Endothelial cell of umbilical vein (primary cell): ENCODE data around the gene ROMO1. TPM values are rescaled to one million over a fixed set of nuclear protein-coding genes. Genes with fewer than 3 reads are reported as not detected.

Experiments
- BruUV-seq: library from RNA; stranded (reverse); fragments of 400-500 nt; replicated peaks from 2 replicates; lab custom pipeline; 2021; lab: Mats Ljungman, UMichigan
- CTCF ChIA-PET: fragments of 300-600, 350-600 bp; sonication (Branson Sonifier 250); formaldehyde crosslinking; loops from one replicate; lab custom pipeline; 2021; ENCODE audit warnings: antibody characterized with exemption, inconsistent platforms; lab: Charles Lee
- POLR2A ChIA-PET: fragments of 300-600, 350-600 bp; sonication (Branson Sonifier 250); formaldehyde crosslinking; loops from one replicate; lab custom pipeline; 2021; ENCODE audit warnings: antibody characterized with exemption, inconsistent platforms; lab: Charles Lee
- DNase-seq: peaks from one replicate; pipeline ENCODE4 v3.0.0-alpha.2; 2011; ENCODE audit warnings: low read depth, low spot score
- FAIRE-seq: peaks from 2 replicates; lab custom pipeline; 2011; peaks lifted over from hg19 to GRCh38; lab: Jason Lieb, UNC
- H2AFZ ChIP-seq: 2 replicates; pipeline ENCODE4 v1.6.0; 2012; ENCODE audit warnings: low read depth, low read length, control low read depth, inconsistent platforms
- H3K27ac ChIP-seq: 2 replicates; pipeline ENCODE4 v1.5.1; 2011; ENCODE audit warnings: low read depth, mild to moderate bottlenecking, control low read depth, low read length, moderate library complexity; ENCODE audit not compliant: insufficient read depth
- H3K27me3 ChIP-seq, 2 experiments: 2 replicates each; pipeline versions ENCODE4 v1.6.0 to v1.6.1; 2011; ENCODE audit warnings: low read length in 2 of 2, mixed read lengths in 1 of 2; ENCODE audit not compliant: control insufficient read depth in 2 of 2, insufficient read depth in 2 of 2
- H3K36me3 ChIP-seq, 2 experiments: 2 replicates in 1 of 2; 3 replicates in 1 of 2; pipeline ENCODE4 v1.5.1; 2011; ENCODE audit warnings: low read length in 2 of 2, mild to moderate bottlenecking in 1 of 2, moderate library complexity in 1 of 2; ENCODE audit not compliant: control insufficient read depth in 2 of 2, insufficient read depth in 2 of 2; ENCODE audit errors: extremely low read depth in 1 of 2
- H3K4me1 ChIP-seq: 3 replicates; pipeline ENCODE4 v1.5.1; 2011; ENCODE audit warnings: mild to moderate bottlenecking, low read length; ENCODE audit not compliant: control insufficient read depth, insufficient read depth; ENCODE audit errors: extremely low read depth
- H3K4me2 ChIP-seq: 2 replicates; pipeline ENCODE4 v1.6.1; 2011; ENCODE audit warnings: low read length, control low read depth, mixed read lengths; ENCODE audit not compliant: insufficient read depth
- H3K4me3 ChIP-seq, 3 experiments: fragments of 200-600 bp in 1 of 3; sonication (generic), shearing (Covaris generic) in 1 of 3; replicated peaks in 1 of 3; 2 replicates each; pipeline ENCODE4 v1.5.1; 2011 to 2016; ENCODE audit warnings: control low read depth in 3 of 3, low read length in 3 of 3, mild to moderate bottlenecking in 2 of 3, inconsistent platforms in 1 of 3, low read depth in 1 of 3, moderate library complexity in 1 of 3; ENCODE audit not compliant: insufficient read depth in 1 of 3
- H3K79me2 ChIP-seq: 2 replicates; pipeline ENCODE4 v1.6.0; 2012; ENCODE audit warnings: low read length, inconsistent platforms; ENCODE audit not compliant: control insufficient read depth, insufficient read depth
- H3K9ac ChIP-seq: replicated peaks from 2 replicates; pipeline ENCODE3; 2011; ENCODE audit warnings: low read length, control low read depth; ENCODE audit not compliant: insufficient read depth; ENCODE audit errors: extremely low read depth
- H3K9me1 ChIP-seq: replicated peaks from 3 replicates; pipeline ENCODE4 v1.6.0; 2011; ENCODE audit warnings: mild to moderate bottlenecking, low read length; ENCODE audit not compliant: control insufficient read depth, insufficient read depth; ENCODE audit errors: extremely low read depth
- H3K9me3 ChIP-seq: replicated peaks from 2 replicates; pipeline ENCODE4 v1.5.1; 2012; ENCODE audit warnings: low read length, inconsistent platforms; ENCODE audit not compliant: control insufficient read depth, insufficient read depth
- H4K20me1 ChIP-seq: replicated peaks from 2 replicates; pipeline ENCODE3; 2011; ENCODE audit warnings: mild to moderate bottlenecking, low read length; ENCODE audit not compliant: control insufficient read depth, insufficient read depth; ENCODE audit errors: extremely low read depth
- EZH2 ChIP-seq: IDR thresholded peaks from 2 replicates; pipeline ENCODE4 v1.6.1; 2012; ENCODE audit warnings: borderline replicate concordance, low read depth, mild to moderate bottlenecking, moderate library complexity, low read length, inconsistent platforms; ENCODE audit not compliant: severe bottlenecking
- FOS ChIP-seq: IDR thresholded peaks from 2 replicates; pipeline ENCODE4 v1.6.1; 2011; ENCODE audit warnings: mild to moderate bottlenecking, low read length, moderate library complexity, borderline replicate concordance; ENCODE audit not compliant: insufficient read depth
- GATA2 ChIP-seq: IDR thresholded peaks from 2 replicates; pipeline ENCODE4 v1.7.0; 2011; ENCODE audit warnings: low read depth, mild to moderate bottlenecking, moderate library complexity, mixed read lengths, low read length; ENCODE audit not compliant: insufficient read length, insufficient read depth
- JUN ChIP-seq: IDR thresholded peaks from 2 replicates; pipeline ENCODE4 v1.6.1; 2011; ENCODE audit warnings: borderline replicate concordance, low read depth; ENCODE audit not compliant: insufficient read length, insufficient read depth
- MAX ChIP-seq: IDR thresholded peaks from 2 replicates; pipeline ENCODE4 v1.6.1; 2011; ENCODE audit not compliant: insufficient read depth, insufficient read length
- MYC ChIP-seq: IDR thresholded peaks from one replicate; pipeline ENCODE4 v1.6.1; 2011; ENCODE audit warnings: mild to moderate bottlenecking, low read depth, low read length
- POLR2A ChIP-seq: IDR thresholded peaks from 2 replicates; pipeline ENCODE4 v1.6.1; 2012; ENCODE audit warnings: low read depth, mild to moderate bottlenecking, control low read depth, low read length
- POLR2AphosphoS5 ChIP-seq: IDR thresholded peaks from 2 replicates; pipeline ENCODE4 v1.6.1; 2012; ENCODE audit warnings: low read depth, mild to moderate bottlenecking, control low read depth, low read length, moderate library complexity; ENCODE audit not compliant: insufficient read depth
- dilution Hi-C: fragments of 300-500 bp; cut with MboI; formaldehyde crosslinking; loops from one replicate; pipeline ENCODE4 v1.15.0; 2019; ENCODE audit warnings: low sequenced_read_pairs; ENCODE audit not compliant: extremely low pct_ligation_motif_present
- intact Hi-C: fragments of 100-400 bp; cut with micrococcal nuclease; formaldehyde crosslinking; loops from one replicate; pipeline ENCODE4 v1.10.0; 2022
- polyA plus RNA-seq, 4 experiments: library from polyadenylated mRNA; depleted of rRNA in 3 of 4; stranded (reverse) in 3 of 4; unstranded in 1 of 4; fragments of >200 nt; gene quantifications; 2 replicates each; pipeline versions ENCODE4 v1.2.1 to v1.2.3, GENCODE V29; 2011 to 2012; ENCODE audit warnings: missing spikeins in 1 of 4
- total RNA-seq: library from RNA; stranded (reverse); gene quantifications from 2 replicates; pipeline ENCODE4 v1.2.3, GENCODE V29; 2021
- TF ChIP-seq, protein P1 (sequence below), 2 donors: IDR thresholded peaks; 1 replicate in 1 of 2; 2 replicates in 1 of 2; pipeline ENCODE4 v1.5.1; 2011; ENCODE audit warnings: low read length in 2 of 2, mild to moderate bottlenecking in 2 of 2, moderate library complexity in 2 of 2, control low read depth in 1 of 2, inconsistent platforms in 1 of 2, low read depth in 1 of 2; ENCODE audit not compliant: insufficient read depth in 1 of 2; ENCODE audit errors: extremely low read depth in 1 of 2

The ROMO1 gene
- total and polyA plus RNA-seq, 2 donors (not counting 3 experiments of a cell fraction or from before 2014, with no cell fraction given) = 174 to 1,099 TPM

- no peak for TF ChIP-seq MAX
- TF ChIP-seq, protein P1, sequence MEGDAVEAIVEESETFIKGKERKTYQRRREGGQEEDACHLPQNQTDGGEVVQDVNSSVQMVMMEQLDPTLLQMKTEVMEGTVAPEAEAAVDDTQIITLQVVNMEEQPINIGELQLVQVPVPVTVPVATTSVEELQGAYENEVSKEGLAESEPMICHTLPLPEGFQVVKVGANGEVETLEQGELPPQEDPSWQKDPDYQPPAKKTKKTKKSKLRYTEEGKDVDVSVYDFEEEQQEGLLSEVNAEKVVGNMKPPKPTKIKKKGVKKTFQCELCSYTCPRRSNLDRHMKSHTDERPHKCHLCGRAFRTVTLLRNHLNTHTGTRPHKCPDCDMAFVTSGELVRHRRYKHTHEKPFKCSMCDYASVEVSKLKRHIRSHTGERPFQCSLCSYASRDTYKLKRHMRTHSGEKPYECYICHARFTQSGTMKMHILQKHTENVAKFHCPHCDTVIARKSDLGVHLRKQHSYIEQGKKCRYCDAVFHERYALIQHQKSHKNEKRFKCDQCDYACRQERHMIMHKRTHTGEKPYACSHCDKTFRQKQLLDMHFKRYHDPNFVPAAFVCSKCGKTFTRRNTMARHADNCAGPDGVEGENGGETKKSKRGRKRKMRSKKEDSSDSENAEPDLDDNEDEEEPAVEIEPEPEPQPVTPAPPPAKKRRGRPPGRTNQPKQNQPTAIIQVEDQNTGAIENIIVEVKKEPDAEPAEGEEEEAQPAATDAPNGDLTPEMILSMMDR (IDR thresholded peaks at IDR 0.05; ENCODE audit: extremely low read depth in 1 of 2, insufficient read depth in 1 of 2, low read depth in 1 of 2, low read length in 2 of 2) = no peak
- no peak for TF ChIP-seq POLR2A
- TF ChIP-seq EZH2 = no peak
- no peak for TF ChIP-seq FOS
- TF ChIP-seq JUN = no peak
- TF ChIP-seq MYC = no peak
- TF ChIP-seq POLR2AphosphoS5 = no peak
- no peak for TF ChIP-seq GATA2
- Histone ChIP-seq H3K79me2 (no peaks in the 10 kb centered on the region), H3K9me3 (no peaks in the 10 kb centered on the region), H3K9ac (no peak overlapping the region), H3K36me3 (peaks cover 3 to 6% of the 10 kb centered on the region in 2 experiments), H3K4me3 (no peak overlapping the region), H3K27ac (no peak overlapping the region), H3K4me1 (no peaks in the 10 kb centered on the region), H3K4me2 (no peak overlapping the region), H2AFZ (no peak overlapping the region), H4K20me1 (no peaks in the 10 kb centered on the region), H3K27me3 (no peaks in the 10 kb centered on the region), H3K9me1 (no peaks in the 10 kb centered on the region)
- FAIRE-seq (no peak), DNase-seq (no peak)
- dilution Hi-C loops (no loop called here), intact Hi-C loops (no loop called here)
- BruUV-seq = no TSS peak
- POLR2A ChIA-PET = no interaction called here
- CTCF ChIA-PET = interaction anchor here (0.6 to 1.3 kb wide), 2 partner anchors 9 to 13 kb away, joined by 3 to 4 read pairs; no protein-coding TSS in a partner anchor
These were observed 24.3 kb upstream of the ROMO1 start for GRCh38 chr20:35674921-35675320.
